Activated T-helper 1 cell treated with anti-CD3 and anti-CD28 coated beads, Interleukin-2, amount 50 U/mL, for 16 hours (primary cell): ENCODE results near the gene RNF152.

ENCODE experiments used
- DNase-seq, 2 donors: peaks; one replicate each; pipeline ENCODE4 v3.0.0-alpha.2; 2020; ENCODE audit warnings: low read depth in 1 of 2, low spot score in 1 of 2

RNF152 gene

DNA sequence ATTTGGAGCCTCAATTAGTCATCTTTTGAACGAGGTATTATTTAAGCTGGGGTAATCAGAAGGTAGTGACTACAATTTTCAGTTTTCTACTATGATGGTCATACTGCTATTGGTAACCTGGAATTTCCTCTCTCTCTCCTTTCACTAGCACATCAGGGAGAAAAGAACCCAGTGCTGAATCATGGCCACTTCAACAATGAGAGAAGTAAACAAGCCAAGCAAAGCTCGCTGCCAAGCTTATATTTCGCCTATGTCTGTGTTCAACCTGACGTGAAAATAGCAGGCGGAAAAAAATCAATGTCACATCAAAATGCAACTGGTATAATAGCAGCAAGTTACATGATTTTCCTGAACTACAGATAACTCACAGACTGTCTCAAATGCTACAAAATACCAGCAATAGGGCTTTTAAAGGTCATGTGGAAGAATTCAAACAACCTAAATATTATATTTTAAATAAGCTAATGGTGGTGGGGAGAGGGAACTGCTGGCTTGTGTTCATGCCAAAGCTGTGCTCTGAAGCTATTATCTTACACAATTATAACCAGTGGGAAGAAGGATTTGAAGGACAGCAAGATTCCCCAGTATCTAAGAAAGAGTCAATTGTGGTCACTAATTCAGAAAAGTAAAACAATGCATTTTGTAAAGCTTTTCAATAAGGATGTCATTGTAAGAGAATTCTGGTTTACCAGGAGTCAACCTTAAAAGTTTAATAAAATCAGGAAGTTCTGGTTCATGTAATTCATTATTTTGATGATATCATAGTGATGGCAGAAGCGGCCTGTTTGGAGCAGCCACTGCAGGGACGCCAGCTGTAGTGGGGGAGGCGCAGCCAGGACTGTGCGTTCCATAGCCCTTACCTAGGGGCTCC is 38.0 kb downstream of the RNF152 start:
- DNase-seq, result no peak

DNA sequence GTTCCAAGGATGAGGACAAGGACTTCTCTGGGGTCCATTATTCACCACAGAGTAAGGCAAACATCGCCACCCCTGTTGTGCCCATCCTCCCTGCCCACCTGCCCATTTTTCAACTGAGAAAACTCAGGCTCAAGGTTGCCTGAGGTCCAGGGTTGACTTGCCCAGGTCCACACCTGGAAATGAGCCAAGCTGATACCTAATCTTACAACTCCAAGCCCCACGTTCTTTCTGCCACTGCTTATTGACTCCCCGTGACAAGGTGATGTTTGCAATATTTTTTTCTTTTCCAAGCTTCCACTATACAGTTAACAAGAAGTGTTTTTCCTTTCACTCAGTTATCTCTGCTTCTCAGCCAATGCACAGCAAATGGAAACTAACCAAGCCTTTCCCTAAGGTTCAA is 39.0 kb downstream of the RNF152 start:
- no peak for DNase-seq

DNA sequence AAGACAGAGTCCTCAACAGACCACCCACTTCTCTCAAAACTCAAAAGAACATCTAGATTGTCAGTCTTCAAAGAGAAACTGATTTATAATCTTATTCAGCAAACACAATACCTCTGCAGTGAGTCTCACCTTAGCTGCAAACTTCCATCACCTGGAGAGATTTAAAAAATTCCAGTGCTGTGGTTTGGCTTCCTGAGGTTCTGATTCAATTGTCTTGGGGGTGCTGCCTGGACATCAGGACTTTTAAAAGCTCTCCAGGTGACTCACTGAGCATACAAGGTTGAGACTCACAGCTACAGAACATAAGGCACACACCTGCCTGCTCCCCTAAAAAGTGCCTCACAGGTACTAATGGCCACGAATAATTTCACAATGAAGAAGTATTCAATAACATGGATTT is 40.3 kb downstream of the RNF152 start:
- no peak for DNase-seq

DNA sequence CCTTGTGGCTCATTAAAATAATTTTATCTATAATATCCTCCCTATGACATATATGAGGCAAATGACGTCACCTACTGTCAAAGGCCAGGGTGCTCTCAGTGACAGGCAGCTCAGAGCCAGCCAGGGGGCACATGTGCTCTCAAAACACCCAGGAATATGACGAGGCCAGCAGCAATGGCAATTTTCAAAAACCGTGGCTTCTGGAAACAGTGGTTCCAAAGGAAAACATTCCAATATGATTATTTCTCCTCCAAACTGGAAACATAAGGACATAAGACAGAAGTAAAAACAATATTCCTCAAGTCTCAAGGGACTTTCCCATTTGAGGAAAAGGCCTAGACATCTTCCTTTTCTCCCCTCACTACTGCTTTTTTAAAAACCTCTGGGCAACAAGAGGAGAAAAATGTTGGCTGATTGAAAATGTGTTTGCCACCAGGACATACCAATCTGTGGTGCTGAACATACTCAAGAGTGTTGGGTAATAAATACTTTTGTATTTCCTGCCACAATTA is 40.8 kb downstream of the RNF152 start:
- DNase-seq, result no peak

DNA sequence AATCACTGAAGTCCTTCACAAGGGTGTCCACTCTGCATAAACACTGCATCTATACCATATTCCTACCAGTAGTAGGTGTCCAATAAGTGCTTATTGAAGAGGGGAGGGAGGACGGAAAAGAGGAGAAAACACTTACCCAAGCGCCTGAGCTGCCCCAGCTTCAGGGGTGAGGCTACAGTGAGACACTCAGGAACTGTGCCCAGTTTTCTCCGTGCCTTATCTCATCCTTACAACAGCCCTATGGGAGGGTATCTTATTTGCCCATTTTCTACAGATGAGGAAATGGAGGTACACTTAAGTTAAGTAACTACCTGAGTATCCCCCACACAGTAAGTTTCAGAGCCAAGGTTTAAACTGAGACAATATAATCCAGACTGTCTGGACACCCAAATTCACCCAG is 41.5 kb downstream of the RNF152 start:
- no peak for DNase-seq

DNA sequence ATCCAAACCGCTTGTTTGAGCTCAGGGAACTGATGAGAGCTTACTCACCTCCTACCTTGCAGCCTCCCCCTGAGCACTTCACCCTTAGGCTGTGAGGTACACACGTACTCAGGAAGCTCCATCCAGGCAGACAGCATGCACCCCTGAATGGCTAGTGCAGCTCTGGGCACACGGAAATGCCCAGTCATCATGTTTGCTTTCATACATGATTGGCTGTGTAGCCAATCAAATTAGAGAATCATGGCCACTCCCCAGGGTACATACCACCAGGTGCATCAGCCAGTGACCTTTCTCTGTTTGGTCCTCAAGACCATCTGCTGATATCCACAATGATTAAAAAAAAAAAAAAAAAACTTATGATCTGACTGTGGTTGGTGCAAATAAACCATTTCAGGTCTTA is 42.1 kb downstream of the RNF152 start:
- no peak for DNase-seq

DNA sequence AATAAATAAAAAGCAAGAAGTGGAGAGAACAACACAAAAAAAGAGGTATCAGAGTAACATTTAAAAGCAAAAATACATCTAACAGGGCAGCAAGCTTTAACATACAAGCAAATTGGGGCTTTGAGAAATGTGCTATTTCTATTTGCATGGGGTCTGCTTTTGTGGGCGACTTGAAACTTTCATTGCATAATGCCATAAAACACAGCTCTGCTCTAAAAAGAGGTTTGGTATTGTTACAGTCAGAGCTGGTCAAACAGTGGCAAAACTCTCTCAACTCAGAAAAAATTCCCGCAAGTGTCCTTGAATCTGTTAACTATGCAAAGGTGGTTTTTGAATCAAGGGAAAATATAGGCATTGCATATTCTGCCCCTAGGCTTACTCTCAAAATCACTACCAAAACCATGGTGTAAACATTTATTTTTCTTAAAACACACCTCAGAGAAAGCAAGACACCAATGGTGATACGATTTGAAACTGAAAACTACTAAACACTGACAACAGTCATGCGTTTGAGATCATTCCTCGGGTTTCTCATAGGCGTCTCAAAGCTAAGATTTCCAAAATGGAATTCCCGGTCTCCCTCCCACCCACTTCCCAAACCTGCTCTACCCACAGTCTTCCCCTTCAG is 45.5 kb downstream of the RNF152 start:
- no peak for DNase-seq

DNA sequence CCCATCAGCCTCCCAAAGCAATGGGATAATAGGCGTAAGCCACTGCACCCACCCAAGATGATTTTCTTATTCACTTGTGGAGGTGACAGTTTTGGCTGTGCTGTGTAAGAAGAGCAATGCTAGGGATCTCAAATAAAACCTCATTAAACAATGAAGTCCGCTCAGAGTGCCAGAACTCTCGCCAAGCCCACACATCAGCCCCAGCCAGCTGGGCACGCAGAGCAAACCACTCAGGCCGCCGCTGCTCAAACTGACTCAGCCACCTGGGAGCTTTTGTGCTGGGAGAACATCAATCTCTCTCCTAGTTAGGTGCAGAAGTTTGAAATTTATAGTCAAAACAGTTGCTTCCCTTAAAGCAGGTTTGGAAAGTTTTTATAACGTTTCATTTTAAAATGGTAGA is 47.6 kb downstream of the RNF152 start:
- DNase-seq, result no peak

DNA sequence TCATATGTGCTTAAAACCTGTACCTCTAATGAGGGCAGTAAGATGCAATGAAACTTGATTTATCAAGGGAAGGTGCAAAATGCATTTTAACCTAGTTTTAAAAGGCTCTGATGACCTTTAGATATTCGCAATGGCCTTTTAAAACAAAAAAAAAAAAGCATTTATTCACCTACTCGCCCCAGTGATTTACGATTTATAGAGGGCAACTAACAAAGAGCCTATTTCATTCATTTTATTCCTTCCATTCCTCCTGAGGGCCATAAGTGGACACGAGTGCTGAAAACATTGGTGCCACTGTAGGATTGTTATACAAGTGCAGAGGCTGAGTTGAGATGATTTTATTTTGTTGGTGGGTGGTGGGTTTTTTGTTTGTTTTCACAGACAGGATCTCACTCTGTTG is 48.1 kb downstream of the RNF152 start:
- no peak for DNase-seq

DNA sequence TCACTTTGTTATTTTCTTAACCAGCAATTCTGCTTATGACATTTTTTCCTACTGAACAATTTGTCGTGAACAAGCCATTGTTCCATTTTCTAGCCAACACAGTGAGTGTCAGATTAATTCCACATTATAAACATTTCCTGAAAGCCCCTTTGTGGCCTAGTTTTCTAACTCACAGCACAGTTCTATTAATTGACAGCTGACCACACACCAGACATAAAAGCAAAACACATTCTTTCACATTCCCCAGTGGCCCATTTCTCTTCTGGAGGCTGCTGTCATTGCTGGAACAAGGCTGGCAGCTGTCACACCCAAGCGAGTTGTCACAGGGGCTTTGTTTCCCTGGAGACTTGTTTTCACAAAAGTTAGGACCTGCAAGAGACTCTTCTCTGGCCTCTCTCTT is 50.7 kb downstream of the RNF152 start:
- no peak for DNase-seq

DNA sequence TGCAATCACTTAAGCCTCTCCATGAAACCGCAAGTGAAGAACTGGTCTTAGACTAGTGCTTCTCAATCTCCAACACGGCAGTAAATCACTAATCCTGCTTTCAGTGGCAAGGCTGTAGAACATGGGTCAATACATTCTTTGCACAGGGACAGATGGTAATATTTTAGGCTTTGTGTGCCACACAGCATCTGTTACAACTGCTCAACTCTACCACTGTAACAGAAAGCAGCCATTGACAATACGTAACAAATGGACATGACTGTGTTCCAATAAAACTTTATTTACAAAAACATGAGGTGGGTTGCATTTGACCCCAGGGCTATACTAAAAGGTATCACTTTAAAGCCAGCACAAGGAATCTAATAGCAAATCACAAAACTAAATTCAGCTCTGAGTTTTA is 51.1 kb downstream of the RNF152 start:
- DNase-seq, result no peak

DNA sequence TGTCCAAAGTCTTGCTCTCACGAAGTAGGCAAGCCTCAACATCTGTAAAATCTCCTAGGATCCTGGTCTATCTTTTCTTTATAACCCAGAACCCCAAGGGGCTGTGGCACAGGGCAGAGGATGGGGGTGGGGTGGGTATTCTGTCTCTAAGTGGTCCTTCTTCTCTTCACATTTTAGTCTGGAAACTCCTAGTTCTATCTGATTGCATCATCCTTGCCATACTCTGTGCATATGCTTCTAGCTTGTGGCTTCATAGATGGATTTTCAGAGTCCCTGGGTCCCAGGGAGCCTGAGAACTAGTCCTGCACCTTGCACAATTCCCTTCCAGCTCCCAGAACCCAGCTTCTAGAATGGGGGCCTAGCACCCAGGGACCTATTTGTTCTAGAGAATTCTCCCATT is 52.5 kb downstream of the RNF152 start:
- no peak for DNase-seq

DNA sequence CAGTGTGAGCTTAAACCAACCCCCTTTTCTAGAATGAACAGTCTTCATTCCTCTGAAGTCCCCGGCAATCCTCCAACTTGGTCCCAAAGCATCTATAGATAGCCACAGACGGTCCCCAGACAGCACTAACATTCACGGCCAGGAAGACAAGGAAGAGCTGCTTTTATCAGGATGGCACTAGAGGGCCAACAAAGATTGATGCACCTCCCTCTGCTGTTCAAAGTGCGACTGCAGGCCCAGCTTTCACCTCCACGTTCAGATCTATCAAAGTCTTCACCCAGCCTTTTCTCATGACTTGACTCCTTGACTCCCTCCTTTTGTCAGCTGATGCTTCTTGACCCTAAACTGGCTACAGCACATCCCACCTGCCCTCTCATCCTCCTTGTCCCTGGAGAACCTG is 54.3 kb downstream of the RNF152 start:
- DNase-seq, result no peak

DNA sequence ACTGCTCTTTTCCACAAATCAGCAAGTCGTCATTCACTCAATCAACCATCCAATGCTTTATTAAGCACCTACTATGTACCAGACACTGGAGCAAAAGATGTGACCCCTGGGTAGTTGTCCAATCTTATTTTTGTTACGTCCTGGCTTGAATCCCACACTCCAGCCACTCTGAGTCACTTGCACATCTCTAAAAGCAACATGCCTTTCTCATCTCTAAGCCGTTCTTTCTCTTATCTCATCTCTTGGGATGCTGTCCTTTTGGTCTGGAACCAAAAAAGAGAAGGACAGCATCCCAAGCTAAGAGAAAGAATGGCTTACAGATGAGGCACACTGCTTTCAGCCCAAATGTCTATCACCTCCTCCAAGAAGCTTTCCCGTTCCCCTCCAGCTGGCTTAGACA is 58.8 kb downstream of the RNF152 start:
- no peak for DNase-seq

DNA sequence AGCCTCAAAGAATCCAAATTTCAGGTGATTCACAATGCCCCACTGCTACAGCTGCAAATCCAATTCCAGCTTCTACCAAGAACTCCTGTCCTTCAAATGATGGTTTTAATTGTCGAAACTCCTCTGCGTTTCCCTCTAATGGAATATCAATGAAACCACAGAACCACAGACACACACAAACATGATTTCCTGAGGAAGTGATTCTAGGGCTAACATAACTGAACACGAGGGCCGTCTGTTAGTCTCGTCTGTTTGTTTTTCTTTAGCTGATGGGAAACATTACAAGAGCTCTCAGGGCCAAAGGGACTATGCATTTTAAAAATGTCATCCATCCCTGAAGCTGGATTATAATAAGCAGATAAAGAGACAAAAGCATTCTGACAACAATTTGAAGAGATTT is 59.4 kb downstream of the RNF152 start:
- DNase-seq, result no peak

DNA sequence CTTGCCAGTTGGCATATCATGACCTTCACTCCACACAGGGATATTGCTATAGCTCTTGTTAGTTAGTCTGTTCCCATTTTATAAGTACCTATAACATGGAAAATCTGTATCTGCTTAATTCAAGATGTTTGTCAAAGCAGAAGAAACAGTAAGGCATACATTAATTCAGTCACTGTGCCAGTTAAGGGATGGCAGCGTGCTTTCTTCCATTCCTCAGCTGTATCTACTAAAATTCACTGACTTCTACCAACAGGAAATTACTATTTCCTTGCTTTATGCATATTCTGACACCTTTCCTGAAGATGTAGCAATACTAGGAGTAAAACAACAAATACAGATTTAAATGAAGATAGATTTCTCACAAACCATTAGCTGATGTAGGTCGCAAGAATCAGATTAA is 59.9 kb downstream of the RNF152 start:
- DNase-seq, result no peak

DNA sequence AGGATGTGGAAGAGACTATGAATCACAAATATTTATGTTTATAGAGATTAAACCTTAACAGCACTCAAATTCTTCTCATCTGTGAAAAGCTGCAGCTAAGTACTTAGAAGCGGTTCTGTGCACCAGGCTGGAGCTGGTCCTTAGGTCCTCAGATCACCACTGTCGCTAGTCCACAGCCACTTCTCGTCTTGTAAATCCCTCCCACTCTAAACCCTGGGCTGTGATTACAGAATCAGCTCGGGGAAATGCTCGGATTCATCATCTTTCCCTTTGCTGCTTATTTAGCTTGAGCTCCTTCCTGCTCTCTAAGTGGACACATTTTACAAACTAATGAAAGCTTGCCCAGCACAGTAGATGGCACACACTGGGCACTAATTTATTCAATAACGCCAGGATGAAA is 61.7 kb downstream of the RNF152 start:
- no peak for DNase-seq

DNA sequence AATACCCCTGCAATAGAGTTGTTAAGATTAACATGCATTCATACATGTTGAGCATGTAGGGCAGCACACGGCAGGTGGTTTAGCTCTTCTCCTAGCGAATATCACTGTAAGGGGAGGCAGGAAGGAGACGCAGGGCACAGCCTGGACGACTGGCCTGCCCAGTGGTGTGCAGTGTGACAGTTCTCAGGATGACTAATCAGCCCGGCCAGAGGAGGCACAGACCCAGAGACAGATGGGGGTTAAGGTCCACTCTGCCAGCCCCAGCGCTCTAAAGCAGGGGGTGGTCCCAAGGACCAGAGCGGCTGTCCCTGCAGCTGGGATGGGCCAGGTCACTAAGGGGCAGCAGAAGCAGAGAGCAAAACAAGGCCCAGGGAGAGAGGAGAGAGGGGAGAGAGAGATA is 63.7 kb downstream of the RNF152 start:
- no peak for DNase-seq

DNA sequence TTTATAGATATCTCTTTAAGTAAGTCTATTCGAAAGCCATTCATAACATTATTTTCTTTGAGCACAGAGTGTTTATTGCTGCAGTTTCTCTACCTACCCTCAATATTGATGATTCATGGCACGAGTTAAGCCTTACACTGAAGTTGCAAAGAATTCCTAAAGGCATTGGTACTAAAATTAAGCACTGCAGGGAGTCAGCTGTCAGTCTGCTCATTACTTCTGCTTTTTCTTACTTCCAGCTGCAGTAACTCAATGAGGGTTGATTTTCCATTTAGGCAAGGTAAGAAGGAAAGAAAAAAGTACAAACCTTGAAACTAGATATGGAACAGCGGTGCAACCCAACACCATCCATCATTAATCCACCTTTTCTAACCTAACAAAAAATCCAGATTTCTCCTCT is 65.2 kb downstream of the RNF152 start:
- DNase-seq, result no peak

DNA sequence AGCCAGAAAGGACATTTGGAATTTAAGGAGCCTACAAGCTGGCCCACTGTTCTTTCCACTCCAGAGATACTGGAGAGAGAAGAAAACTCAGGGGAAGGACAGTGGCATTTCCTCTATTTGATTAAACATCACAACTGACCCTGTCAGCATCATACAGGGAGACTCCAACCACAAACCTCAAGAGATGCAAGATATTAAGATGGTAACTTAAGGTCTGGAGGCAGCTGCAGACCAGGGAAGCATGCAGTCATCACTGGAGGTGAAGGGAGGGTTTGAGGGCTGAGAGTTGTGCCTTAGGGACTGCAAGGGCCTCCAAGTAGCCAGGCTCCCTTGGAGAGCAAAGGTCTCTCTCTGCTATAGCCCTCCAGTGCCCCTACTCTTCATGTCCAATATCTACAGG is 67.4 kb downstream of the RNF152 start:
- no peak for DNase-seq

DNA sequence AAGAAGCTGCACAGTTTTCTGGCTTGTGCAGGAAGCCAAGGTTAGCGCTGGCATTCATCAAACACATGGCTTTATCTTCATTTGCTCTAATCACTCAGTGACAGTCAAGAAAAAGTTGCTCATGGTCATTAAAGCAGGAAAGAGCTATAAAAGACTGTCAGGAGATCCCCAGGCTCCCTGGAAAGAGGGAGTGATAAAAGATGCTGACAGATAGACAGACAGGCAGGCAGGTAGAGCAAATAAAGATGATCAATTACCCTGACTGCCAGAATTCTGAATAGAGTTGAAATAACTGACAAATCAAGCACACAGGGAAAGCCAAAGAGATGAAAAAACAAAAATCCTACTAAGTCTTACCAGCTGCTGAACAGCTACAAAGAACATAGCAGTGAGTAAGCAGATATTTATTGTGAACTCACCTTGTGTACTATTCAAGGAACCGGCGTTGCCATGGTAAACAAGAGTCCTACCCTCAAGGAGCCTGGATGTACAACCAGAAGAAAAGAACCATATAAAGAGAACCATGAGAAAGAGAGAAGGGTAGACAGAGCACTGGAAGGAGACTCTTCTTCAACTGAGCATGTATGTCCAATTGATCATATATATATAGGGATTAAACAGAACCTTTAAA is 68.0 kb downstream of the RNF152 start:
- DNase-seq, result no peak

DNA sequence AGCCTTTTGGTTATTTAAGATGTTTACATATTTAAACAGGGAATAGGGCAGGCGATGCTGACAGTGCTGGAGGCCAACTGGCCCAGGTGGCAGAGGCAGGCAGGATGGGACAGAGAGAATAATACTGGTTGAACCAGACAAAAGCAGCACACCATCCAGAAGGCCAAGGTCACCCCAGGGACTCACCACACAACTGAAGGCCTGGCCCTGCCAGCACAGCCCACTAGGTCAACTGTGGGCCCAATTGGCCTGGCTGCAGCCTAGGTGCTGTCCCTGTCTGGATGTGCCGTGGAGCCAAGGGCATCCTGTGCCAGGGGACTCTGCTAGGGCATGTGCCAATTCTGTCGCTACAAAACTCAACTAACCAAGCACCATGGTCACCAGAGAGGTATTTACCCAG is 69.2 kb downstream of the RNF152 start:
- DNase-seq, result no peak
